ENCODE data around the gene CBFA2T3.

The CBFA2T3 gene

GRCh38 chr16:88830783-88831182, 146.2 kb downstream of the CBFA2T3 start:
- DNase-seq = no peak

GRCh38 chr16:88830258-88830657, 146.7 kb downstream of the CBFA2T3 start:
- DNase-seq = peak; percentile 5

GRCh38 chr16:88828711-88829110, 148.3 kb downstream of the CBFA2T3 start:
- DNase-seq = no peak

GRCh38 chr16:88827727-88828126, 149.3 kb downstream of the CBFA2T3 start:
- no peak for DNase-seq

GRCh38 chr16:88826070-88826840, 150.8 kb downstream of the CBFA2T3 start:
- DNase-seq = no peak

GRCh38 chr16:88825146-88825545, 151.9 kb downstream of the CBFA2T3 start:
- DNase-seq = no peak
